CD4-positive, alpha-beta T cell treated with Interleukin-17A for 1 hour (primary cell): ENCODE measurements around the gene PRSS58.

Experiments
- DNase-seq: peaks from one replicate; pipeline ENCODE4 v3.0.0-alpha.2; 2020

The PRSS58 gene

GRCh38 chr7:142257958-142258357, at the start of gene PRSS58:
TSS of gene PRSS58 (minus strand) at chr7:142258058. CDS start at chr7:142257707, 351 bp downstream.
- no peak for DNase-seq

GRCh38 chr7:142307246-142307900, 49.5 kb upstream of the PRSS58 start:
- DNase-seq: no peak

GRCh38 chr7:142303650-142304049, 45.8 kb upstream of the PRSS58 start:
- peak; percentile 61 for DNase-seq

- DNase-seq: no peak
Measured at GRCh38 chr7:142301923-142302550, 44.2 kb upstream of the PRSS58 start.

GRCh38 chr7:142301299-142301698, 43.4 kb upstream of the PRSS58 start:
- DNase-seq: no peak

- peak; percentile 49 for DNase-seq
Measured at GRCh38 chr7:142300689-142301088, 42.8 kb upstream of the PRSS58 start.

- no peak for DNase-seq
Measured at GRCh38 chr7:142299237-142299781, 41.5 kb upstream of the PRSS58 start.

GRCh38 chr7:142298627-142299026, 40.8 kb upstream of the PRSS58 start:
- no peak for DNase-seq

- no peak for DNase-seq
Measured at GRCh38 chr7:142298009-142298408, 40.2 kb upstream of the PRSS58 start.

- no peak for DNase-seq
Measured at GRCh38 chr7:142280263-142280662, 22.4 kb upstream of the PRSS58 start.

- no peak for DNase-seq
Measured at GRCh38 chr7:142279601-142280000, 21.7 kb upstream of the PRSS58 start.

- DNase-seq: no peak
Measured at GRCh38 chr7:142275028-142275427, 17.2 kb upstream of the PRSS58 start.

- no peak for DNase-seq
Measured at GRCh38 chr7:142272841-142273240, 15.0 kb upstream of the PRSS58 start.

GRCh38 chr7:142263598-142264380, 5.9 kb upstream of the PRSS58 start:
- no peak for DNase-seq

- DNase-seq: no peak
Measured at GRCh38 chr7:142250705-142251104, 7.2 kb downstream of the PRSS58 start.

GRCh38 chr7:142249918-142250317, 7.9 kb downstream of the PRSS58 start:
- no peak for DNase-seq

GRCh38 chr7:142248166-142249160, 9.4 kb downstream of the PRSS58 start:
- no peak for DNase-seq

- DNase-seq: no peak
Measured at GRCh38 chr7:142243823-142244222, 14.0 kb downstream of the PRSS58 start.

- DNase-seq: no peak
Measured at GRCh38 chr7:142240546-142240945, 17.3 kb downstream of the PRSS58 start.

- DNase-seq: no peak
Measured at GRCh38 chr7:142231716-142232115, 26.1 kb downstream of the PRSS58 start.

GRCh38 chr7:142228537-142229104, 29.2 kb downstream of the PRSS58 start:
- DNase-seq: no peak
